Measurements from ENCODE around the gene NDST3.

Gene NDST3

GRCh38 chr4:118034053-118034785 lies at the start of gene NDST3:
Gene NDST3 (plus strand): TSS chr4:118034486. CDS start chr4:118053911, 19,425 bp downstream.
- in situ Hi-C loops (cut with HindIII; ENCODE audit: low sequenced_read_pairs) = no loop called here

GRCh38 chr4:117986321-117986720 lies 48.0 kb upstream of the NDST3 start:
- in situ Hi-C loops (cut with HindIII; ENCODE audit: low sequenced_read_pairs) = no loop called here

DNA sequence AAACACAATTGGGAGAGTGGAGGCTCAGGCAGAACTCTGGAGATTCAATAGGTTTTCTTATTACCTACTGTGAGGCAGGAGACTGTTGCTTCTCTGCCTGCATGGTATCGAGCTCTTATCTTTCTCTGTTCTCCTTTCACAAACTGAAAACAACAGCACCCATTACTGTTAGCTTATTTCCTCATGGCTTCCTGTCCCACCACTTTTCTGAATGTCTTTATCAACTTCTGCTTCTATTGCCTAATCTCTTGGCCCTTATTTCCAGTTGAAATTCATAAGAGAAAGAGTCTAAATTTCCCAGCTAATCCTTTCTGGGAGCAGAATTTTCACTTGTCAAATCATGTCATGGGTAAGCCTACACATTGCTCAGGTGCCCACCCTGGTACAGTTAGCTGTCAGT lies 46.8 kb upstream of the NDST3 start:
- in situ Hi-C loops (cut with HindIII; ENCODE audit: low sequenced_read_pairs) = no loop called here

DNA sequence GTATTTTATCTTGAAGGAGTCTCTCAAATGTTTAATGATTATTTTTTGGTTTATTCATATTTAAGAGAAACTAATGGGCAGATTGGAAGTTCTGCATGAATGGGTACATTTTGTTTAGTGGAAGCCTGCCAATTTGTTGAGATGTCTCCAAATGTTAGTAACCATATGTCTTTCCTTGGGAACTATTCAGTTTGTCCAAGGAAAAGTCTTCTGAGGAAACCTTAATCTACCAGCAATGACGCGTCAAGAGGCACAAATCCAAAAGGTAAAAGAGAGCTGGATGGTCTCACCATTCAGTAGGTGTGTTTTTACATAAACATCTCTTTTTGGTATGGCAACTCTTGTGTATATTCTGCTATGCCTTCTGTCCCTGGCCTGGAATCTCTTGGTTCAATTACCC lies 37.4 kb upstream of the NDST3 start:
- in situ Hi-C loops (cut with HindIII; ENCODE audit: low sequenced_read_pairs) = no loop called here

DNA sequence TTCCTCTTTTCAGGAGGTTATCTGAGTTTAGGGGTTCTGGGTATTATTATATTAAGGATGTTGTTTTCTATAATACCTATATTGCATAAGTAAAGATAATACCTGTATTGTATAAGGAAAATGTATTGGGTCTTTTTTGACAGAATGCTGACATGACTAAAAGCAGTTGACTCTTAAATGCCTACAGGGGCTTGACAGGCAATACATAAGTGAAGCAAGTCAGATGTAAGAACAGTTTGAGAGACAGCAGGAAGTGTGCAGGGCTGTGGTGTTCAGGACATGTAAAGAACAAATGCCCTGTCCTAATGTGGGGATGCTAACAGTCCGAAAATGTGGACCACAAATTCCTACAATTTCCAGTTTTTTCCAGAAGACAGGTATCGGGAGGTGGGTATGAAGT lies 30.2 kb upstream of the NDST3 start:
- in situ Hi-C loops (cut with HindIII; ENCODE audit: low sequenced_read_pairs) = no loop called here

DNA sequence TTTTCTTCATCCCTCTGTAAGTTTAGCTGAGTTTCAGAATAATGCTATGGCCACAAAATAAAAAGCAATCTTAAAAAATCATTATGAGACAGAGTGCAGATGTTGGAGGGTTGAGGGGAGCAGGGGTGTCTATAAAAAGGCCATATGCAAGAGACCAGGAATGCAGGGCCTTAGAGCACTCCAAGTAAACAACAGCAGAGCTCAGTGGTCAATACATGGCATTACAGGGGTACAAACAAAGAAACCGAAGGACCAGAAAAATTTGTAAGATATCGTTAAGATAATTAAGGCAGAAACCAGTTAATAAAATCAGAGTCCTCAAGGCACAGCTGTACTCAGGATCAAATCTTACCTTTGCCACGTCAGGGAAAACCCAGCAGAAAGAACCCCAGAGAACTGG lies 28.4 kb upstream of the NDST3 start:
- in situ Hi-C loops (cut with HindIII; ENCODE audit: low sequenced_read_pairs) = no loop called here

GRCh38 chr4:118012142-118012541 lies 22.1 kb upstream of the NDST3 start:
- in situ Hi-C loops (cut with HindIII; ENCODE audit: low sequenced_read_pairs) = no loop called here

GRCh38 chr4:118014831-118015230 lies 19.5 kb upstream of the NDST3 start:
- in situ Hi-C loops (cut with HindIII; ENCODE audit: low sequenced_read_pairs) = no loop called here

DNA sequence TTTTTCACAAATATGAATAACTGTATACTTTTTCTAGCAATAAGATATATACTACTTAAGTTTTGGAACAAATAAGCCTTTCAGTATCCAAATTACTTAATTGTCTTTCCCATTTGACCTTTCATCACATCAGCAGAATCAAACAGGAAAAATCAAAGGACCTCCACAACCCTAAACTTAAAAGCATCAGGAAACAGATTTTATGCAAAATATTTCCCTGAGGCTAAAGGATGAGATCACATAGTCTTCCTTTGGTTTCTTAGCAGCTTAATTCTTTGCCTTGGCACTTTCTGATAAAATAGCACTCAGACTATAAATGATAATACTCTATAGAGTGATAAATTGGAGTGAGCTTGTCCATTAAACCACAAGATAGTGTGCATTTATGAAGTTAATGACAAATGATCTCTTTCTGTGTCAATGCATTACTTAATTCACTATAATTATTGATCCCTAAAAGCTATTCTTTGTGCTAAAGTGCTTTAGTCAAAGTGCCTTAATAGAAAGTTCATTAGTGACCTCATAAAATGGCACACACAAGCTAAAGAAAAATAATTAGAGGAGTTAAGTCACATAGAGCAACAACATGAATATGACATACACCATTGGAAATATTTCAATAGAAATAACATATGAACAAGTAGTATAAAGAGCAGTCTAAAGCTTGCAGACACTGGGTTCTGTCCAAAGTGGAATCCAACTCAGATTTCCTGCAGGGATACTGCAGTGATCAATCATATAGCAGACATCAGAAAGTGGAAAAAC lies 15.7 kb upstream of the NDST3 start:
- in situ Hi-C loops (cut with HindIII; ENCODE audit: low sequenced_read_pairs) = no loop called here

- in situ Hi-C loops (cut with HindIII; ENCODE audit: low sequenced_read_pairs) = no loop called here
These were observed 7.5 kb upstream of the NDST3 start for GRCh38 chr4:118026806-118027205.

DNA sequence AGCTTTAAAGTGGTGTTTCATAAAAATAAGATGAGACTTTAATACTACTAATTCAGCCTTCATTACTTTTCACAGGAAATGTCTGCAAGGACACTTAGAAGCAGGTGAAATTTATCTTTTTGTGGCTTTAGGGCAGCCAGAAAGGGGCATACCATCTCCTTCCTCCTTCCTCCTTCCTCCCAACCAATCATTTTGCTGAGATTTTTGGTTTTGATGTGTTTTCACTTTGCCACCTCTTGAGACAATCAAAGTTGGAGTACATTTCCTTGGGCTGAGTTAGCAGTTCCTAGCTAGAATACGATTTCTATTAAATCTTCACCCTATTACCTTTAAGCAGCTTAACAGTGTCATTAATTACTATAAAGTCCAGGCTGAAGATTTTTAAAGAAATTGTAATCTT lies 5.1 kb upstream of the NDST3 start:
- in situ Hi-C loops (cut with HindIII; ENCODE audit: low sequenced_read_pairs) = no loop called here

- in situ Hi-C loops (cut with HindIII; ENCODE audit: low sequenced_read_pairs) = no loop called here
These were observed 1.6 kb upstream of the NDST3 start for GRCh38 chr4:118032691-118033090.

DNA sequence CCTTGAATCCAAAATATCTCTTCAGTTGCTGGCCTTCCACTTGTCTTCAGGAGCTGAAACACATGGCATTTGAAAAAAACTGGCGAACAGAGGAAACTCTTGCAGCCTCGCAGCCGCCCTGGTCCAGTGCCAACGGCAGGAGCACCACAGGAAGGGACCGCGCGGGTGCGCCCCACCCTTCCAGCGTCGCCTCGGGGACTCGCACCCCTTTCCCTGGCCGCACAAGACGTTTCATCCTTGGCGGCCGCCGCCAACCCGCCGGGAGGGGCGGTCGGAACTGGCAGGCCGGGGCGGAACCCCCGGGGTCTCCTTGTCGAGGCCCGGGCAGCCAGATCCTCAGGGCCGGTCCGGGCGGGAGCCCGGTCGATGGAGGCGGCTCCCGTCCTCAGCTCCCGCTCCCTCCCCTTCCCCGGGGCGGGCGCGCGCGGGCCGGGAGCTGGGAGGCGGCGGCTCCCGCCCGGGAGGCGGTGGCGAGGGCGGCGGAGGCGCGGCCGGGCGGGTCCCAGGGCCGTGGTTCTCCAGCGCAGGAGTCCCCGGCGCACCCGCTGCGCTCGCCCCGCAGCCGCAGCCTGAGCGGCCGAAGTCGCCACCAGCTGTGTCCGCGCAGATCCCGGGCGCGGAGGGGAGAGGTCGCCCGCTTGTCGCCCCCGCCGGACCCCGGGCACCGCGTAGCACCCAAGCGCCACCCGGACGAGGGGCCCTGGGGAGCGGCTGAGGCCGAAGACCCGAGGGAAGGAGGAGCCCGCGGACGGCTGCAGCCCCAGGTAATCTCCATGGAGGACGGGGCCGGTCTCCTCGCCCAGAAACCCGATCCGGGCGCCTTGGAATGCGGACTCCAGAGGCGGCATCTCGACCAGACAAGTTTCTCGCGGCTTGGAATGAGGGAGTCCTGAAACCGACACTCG lies 886 bp upstream of the NDST3 start:
- in situ Hi-C loops (cut with HindIII; ENCODE audit: low sequenced_read_pairs) = no loop called here

- in situ Hi-C loops (cut with HindIII; ENCODE audit: low sequenced_read_pairs) = no loop called here
These were observed 1.0 kb downstream of the NDST3 start for GRCh38 chr4:118035309-118035708.

DNA sequence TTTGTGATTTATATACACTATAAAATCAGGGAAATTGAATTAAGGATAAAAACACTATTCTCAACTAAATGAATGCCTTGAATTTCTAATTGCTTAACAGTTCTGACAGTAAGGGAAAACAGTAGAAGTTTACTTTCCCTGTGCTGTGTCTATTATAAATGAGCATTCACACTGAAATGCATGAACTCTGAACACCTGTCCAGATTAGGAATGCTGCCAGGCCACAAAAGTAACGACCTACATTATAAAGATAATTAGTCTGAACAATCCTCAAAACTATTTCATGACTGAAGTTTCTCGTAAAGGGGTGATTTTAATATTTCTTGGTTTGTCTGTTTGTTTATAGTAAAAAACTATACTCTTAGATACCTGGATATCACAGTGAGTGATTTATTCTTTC lies 2.0 kb downstream of the NDST3 start:
- in situ Hi-C loops (cut with HindIII; ENCODE audit: low sequenced_read_pairs) = no loop called here

- in situ Hi-C loops (cut with HindIII; ENCODE audit: low sequenced_read_pairs) = no loop called here
These were observed 3.7 kb downstream of the NDST3 start for GRCh38 chr4:118037955-118038354.

GRCh38 chr4:118046323-118046722 lies 12.0 kb downstream of the NDST3 start:
- in situ Hi-C loops (cut with HindIII; ENCODE audit: low sequenced_read_pairs) = no loop called here

GRCh38 chr4:118047043-118047442 lies 12.8 kb downstream of the NDST3 start:
- in situ Hi-C loops (cut with HindIII; ENCODE audit: low sequenced_read_pairs) = no loop called here

- in situ Hi-C loops (cut with HindIII; ENCODE audit: low sequenced_read_pairs) = no loop called here
These were observed 24.7 kb downstream of the NDST3 start for GRCh38 chr4:118058955-118059354.

- in situ Hi-C loops (cut with HindIII; ENCODE audit: low sequenced_read_pairs) = no loop called here
These were observed 25.1 kb downstream of the NDST3 start for GRCh38 chr4:118059397-118059796.

DNA sequence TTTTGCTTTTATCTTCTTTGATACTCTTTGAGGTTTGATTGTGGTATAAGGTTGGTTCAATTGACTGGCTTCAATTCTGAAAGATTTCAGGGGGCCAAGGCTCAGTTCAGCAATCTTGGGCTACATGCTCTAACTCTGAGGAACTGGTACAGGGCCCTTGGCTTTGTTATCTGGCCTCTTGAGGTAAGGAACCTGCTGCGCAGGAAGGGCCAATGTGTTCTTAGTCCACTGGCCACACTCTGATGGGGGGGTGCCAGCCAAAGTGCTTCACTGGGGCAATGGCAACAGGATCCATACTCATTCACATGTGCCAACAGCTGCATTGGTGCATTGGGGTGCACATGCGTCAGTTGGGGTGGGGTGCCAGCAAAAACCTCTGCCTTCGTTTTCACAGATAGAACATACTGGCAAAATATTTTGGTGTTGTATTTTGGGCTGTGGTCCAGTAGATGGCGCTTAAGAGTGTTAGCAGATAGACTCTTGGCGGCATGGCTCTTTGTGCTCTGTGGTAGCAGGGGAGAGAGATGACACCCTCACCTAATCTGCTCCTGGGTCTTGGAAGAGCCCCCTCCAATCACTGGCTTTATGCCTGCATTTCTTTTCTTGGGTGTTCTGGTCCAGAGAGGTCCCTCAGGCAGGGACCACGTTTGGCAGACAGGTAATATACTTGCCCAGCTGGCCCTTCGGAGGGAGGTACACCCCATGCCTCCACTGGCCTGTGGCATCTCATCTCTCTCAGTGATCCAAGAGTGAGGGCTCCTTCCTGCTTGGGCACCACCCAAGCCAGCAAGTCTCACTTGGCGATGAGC lies 42.9 kb downstream of the NDST3 start:
- in situ Hi-C loops (cut with HindIII; ENCODE audit: low sequenced_read_pairs) = no loop called here
